Fibroblast of lung (primary cell): ENCODE results near the gene CNTN4.

ENCODE experiments used
- CTCF ChIP-seq, 2 donors: IDR thresholded peaks in 1 of 2; conservative IDR thresholded peaks in 1 of 2; 1 replicate in 1 of 2; 2 replicates in 1 of 2; pipeline ENCODE4 v1.5.1; 2011 to 2012; ENCODE audit warnings: low read length in 2 of 2, control low read depth in 1 of 2, inconsistent platforms in 1 of 2, low read depth in 1 of 2, mild to moderate bottlenecking in 1 of 2
- EZH2 ChIP-seq: IDR thresholded peaks from 2 replicates; pipeline ENCODE4 v1.5.1; 2012; ENCODE audit warnings: low read length, control low read depth, mild to moderate bottlenecking; ENCODE audit errors: missing control alignments

GRCh38 chr3:3105246-3105645, 1006.6 kb downstream of the CNTN4 start:
- TF ChIP-seq EZH2 (no peak), CTCF (conservative IDR thresholded peaks at IDR 0.05 in 1 of 2, IDR thresholded peaks at IDR 0.05 in 1 of 2; ENCODE audit: low read depth in 1 of 2, low read length in 2 of 2) (no peak)
